Measurements from ENCODE around the gene SELPLG.

SELPLG gene

DNA sequence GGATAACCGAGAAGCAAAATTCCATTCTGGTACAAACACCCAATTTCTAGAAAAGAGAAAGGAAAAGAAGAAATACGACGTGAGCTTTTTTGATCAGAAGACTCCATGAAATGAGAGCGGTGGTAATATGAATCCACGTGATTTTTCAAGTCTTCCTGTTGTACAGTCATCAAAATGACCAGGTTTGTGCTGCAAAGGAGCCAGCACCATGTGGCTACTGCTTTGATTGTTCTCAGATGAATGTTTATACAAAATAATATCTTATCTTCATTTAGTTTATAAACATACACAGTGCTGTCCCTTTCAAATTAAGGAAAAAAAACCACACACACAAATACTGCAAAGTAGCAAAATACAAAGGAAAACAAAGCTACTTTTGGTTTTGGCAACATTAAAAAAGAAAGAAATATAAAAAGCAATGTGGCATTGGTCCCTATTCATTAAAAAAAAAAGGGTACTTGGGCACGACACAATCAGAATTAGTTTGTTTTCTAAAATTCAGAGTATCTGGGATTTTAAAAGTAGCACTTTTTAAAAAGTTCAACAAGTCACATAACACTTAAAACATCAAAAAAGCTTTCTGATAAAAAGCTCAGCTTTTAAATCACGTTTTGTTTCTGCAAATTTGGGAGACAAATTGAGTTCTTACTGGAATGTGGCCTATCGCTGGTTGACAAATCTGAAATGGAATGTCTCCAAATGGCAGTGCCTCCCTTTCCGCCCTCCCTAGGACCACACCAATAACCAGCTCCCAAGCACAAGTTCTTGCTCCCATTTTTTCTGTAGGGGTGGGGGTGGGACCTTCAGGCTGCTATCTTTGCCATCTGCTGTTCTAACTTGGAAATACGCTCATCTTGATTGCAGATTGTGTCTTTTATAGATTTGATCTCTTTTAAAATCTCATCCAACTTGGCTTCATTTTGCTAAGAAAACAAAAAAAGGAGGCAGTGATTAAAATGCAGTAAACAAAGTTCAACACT is 13.2 kb upstream of the SELPLG start:
- Histone ChIP-seq H3K36me3 (peaks cover 52% of the 10 kb centered on the region), H3K4me3 (ENCODE audit: low read depth, low read length) (no peak overlapping the region), H3K4me1 (peaks cover 10% of the 10 kb centered on the region), H3K9me3 (no peaks in the 10 kb centered on the region), H3K27me3 (no peaks in the 10 kb centered on the region)
- no peak for DNase-seq
- TF ChIP-seq, protein P1, sequence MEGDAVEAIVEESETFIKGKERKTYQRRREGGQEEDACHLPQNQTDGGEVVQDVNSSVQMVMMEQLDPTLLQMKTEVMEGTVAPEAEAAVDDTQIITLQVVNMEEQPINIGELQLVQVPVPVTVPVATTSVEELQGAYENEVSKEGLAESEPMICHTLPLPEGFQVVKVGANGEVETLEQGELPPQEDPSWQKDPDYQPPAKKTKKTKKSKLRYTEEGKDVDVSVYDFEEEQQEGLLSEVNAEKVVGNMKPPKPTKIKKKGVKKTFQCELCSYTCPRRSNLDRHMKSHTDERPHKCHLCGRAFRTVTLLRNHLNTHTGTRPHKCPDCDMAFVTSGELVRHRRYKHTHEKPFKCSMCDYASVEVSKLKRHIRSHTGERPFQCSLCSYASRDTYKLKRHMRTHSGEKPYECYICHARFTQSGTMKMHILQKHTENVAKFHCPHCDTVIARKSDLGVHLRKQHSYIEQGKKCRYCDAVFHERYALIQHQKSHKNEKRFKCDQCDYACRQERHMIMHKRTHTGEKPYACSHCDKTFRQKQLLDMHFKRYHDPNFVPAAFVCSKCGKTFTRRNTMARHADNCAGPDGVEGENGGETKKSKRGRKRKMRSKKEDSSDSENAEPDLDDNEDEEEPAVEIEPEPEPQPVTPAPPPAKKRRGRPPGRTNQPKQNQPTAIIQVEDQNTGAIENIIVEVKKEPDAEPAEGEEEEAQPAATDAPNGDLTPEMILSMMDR (IDR thresholded peaks at IDR 0.05; ENCODE audit: low read depth, low read length) = no peak

DNA sequence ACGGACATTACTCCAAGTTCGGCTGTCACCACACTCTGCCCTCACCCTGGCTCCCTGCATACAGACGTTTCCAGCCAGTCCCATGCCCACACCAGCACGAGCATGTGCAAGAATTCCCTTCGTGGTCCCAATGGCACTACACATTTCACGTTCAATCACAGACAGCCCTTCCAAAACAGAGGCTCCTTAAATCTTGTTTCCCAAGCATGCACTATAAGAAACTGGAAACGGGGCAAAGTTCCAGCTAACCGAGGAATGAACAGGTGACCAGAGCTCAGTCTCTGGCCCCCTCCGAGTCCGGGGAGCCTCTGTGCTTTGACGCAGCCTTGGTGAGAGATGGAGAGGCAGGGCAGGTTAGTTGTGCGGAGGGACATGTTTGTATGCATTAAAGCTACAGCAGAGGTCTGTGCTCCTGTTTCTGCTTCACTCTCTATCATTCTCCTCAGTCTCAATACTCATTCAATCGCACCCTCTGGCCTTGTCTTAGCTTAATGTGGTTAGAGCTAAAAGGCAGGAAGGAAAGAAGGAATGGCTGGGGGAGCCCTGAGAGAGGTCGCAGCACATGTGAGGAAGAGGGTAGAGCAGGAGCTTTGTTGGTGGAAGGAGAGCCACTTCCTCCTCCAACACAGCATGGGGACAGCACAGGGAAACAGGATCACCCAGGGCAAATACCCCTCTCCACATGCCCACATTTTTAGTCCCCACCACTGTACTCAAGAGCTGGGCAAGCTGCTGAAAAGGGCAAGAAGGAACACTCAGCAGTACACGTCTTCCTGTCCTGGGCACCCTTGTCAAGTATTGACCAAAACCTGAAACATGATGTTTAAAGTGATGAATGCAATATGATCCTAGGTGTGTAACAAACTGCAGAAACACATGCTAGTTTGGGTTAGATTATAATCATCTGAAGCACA is 12.2 kb upstream of the SELPLG start:
- Histone ChIP-seq H3K4me3 (ENCODE audit: low read depth, low read length) (no peak overlapping the region), H3K9me3 (no peaks in the 10 kb centered on the region), H3K36me3 (peaks cover 44% of the 10 kb centered on the region), H3K27me3 (no peaks in the 10 kb centered on the region), H3K4me1 (peaks cover 10% of the 10 kb centered on the region)
- TF ChIP-seq, protein P1 (IDR thresholded peaks at IDR 0.05; ENCODE audit: low read depth, low read length) = no peak
- DNase-seq = no peak

DNA sequence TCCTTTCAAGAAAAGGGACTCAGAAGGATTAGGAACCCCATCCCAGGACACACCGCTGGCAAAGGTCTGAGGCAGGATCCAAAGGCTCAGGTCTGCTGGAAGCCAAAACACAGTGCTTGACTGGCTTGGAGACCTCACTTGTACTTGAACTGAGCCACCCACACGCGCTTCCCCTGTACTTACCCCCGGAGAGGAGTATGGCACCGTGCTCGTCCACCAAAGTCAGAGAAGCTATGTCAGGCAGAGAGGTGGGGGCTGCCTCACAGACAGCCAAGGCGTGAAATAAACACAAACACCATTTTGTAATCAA is 11.1 kb upstream of the SELPLG start:
- H3K27me3 ChIP-seq = no peaks in the 10 kb centered on the region
- H3K4me3 ChIP-seq (ENCODE audit: low read depth, low read length) = no peak overlapping the region
- no peak for DNase-seq
- peaks cover 38% of the 10 kb centered on the region for H3K36me3 ChIP-seq
- peaks cover 10% of the 10 kb centered on the region for H3K4me1 ChIP-seq
- TF ChIP-seq, protein P1 (IDR thresholded peaks at IDR 0.05; ENCODE audit: low read depth, low read length) = no peak
- H3K9me3 ChIP-seq = no peaks in the 10 kb centered on the region

DNA sequence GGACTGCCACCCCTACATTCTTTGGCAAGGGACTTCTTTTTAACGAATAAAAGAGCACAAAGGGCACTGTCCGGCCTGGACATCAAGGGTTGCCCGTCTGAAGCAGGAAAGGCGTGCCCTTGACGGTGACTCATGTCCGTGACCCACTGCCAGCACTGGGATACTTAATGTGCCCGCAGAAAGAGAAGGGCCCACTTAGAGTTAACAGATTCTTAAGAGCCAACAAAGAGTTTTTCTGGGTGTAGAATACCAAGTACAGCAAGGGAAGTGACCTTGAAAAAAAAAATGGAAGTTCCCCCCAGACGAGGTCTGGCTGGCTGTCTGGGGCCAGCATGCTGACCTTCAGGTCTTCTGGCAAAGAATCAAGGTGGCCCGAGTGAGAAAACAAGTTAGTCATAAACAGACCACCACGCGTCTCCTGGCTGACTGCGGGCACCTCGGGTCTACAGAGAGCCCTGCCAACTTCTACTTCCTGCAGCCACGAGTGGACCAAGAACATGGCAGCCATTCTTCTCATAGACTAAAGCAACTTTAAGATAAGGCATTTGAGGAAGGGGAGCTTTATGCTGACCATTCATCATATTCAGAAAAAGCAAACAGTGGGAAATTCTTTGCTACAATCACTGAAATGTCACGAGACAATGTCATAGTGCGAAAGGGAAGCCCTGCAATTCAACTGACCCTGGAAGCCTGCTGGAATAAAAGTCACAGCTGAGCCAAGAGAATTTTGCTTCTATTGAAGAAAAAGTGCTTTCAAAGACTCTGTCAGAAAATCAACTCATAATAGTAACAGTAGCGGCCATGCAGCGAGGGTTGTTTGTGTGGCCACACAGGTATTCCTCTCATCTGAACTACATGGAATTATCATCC is 10.5 kb upstream of the SELPLG start:
- DNase-seq = no peak
- H3K4me1 ChIP-seq = peaks cover 10% of the 10 kb centered on the region
- H3K9me3 ChIP-seq = no peaks in the 10 kb centered on the region
- no peaks in the 10 kb centered on the region for H3K27me3 ChIP-seq
- H3K4me3 ChIP-seq (ENCODE audit: low read depth, low read length) = no peak overlapping the region
- H3K36me3 ChIP-seq = peaks cover 32% of the 10 kb centered on the region
- TF ChIP-seq, protein P1 (IDR thresholded peaks at IDR 0.05; ENCODE audit: low read depth, low read length) = no peak

DNA sequence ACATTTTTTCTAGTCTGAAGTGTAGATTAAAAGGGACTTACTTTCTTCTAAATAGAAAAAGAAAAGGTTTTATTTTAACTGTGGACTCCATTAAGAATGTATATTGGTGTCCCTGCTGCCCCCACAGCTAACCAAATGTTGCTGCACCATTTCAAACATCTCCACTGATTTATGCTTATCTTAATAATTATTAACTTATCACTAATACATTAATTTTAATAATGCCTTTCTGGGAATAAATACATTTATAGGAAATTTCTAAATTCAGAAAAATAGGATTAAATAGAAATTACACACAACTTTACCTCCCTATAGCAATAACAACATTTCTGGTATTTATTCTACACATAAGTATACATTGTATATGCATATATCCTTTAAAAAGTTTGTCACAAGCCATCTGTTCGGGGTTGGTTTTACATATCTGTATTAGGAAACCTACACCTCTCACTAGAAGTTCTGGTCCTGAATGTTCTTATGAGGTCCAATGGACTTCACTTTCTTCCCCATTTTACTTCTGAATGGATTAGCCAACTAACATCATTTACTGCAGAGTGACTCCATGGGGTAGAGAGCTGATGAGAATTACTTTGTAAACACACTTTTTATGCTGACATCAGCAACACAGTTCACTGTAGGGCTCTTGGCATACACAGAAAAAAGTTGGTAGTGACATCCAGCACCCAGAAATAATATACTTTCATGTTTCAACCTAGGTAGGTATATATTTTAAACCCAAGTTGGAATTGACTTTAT is 9.4 kb upstream of the SELPLG start:
- Histone ChIP-seq H3K9me3 (no peaks in the 10 kb centered on the region), H3K4me3 (ENCODE audit: low read depth, low read length) (no peak overlapping the region), H3K36me3 (peaks cover 24% of the 10 kb centered on the region), H3K4me1 (peaks cover 10% of the 10 kb centered on the region), H3K27me3 (no peaks in the 10 kb centered on the region)
- TF ChIP-seq, protein P1 (IDR thresholded peaks at IDR 0.05; ENCODE audit: low read depth, low read length) = no peak
- DNase-seq = no peak
